Activated CD4-positive, alpha-beta T cell treated with anti-CD3 and anti-CD28 coated beads, Interleukin-2, amount 50 U/mL, for 1 hour (primary cell): ENCODE data around the gene FUT6.
"Not testable (repeated sequence)": the region's sequence is repeated elsewhere in the genome, so short reads cannot be mapped to it uniquely, and the experiment has no call there.

ENCODE experiments used
- DNase-seq: peaks from one replicate; pipeline ENCODE4 v3.0.0-alpha.2; 2020

The FUT6 gene

DNA sequence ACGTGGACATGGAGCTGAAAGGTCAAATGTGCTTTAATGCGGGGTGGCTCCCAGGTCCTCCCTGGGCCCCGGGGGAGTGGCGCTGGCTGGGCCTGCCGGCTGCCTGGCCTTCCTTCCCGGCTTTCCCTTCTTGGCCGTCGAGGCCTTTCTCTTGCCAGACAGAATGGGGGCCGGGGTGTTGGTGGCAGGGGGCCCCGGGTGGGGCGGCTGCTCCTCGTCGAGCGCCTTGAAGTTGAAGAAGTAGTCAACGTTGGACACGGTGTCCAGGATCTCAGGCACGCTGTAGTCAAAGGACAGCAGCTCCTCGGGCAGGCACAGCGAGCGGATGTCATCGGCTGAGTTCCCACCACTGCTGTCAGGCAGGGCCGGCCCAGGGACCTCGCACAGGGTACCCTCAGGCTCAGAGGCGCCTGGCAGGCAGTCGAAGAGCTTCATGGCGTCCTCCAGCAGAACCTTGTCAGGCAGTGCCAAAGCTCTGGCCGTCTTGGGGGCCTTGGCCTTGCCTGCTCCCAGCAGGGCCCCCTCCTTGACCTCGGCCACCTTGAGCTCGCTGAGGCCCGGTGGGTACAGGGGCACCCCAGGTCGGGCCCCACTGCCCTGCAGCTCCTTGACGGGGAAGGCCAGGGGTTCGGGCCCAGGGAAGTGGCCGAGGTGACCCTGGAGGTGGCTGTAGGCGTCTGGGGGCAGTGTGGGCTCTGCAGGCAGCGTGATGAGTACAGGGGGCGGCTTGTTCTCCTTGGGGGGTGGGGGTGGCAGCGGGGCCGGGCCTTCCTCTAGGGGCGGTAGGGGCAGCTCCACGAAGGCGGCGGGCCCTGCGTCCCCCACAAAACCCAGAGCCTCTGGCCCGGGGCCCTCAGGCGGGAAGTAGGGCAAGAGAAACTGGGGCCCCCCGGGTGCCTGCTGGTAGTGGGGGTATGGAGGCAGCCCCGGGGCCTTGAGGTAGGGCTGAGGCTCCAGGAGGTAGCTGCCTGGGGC lies 56.3 kb downstream of the FUT6 start:
- no peak for DNase-seq

DNA sequence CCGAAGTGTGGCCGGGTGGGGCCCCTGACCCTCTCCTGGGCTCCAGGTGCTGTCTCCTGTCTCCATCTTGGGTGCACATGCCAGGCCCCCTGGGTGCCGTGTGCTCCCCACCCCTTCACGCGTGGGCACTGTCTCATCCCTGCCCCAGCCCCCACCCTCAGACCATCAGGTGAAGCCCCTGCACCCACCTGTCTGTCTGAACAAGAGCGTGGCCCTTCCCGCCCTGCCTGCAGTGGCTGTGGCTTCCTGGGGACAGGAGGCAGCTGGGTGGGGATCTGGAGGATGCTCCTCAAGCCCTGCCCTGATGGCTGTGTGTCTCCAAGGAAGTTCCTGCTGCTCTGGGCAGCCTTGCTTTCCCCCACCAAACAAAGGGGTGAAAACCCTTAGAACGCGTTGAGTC lies 57.2 kb downstream of the FUT6 start:
- no peak for DNase-seq

DNA sequence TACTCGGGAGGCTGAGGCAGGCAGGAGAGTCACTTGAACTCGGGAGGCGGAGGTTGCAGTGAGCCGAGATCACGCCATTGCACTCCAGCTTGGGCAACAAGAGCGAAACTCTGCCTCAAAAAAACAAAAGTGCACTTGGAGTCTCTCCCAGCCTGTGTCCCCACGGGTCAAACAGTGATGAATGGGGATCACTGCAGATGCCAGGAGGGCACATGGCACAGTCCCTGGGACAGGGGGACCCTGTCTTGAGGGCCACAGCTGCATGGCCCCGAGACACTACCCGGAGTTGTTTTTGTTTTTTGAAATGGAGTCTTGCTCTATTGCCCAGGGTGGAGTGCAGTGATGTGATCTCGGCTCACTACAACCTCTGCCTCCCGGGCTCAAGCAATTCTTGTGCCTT lies 58.6 kb downstream of the FUT6 start:
- not testable (repeated sequence) for DNase-seq
